ENCODE data around the gene PIK3CB.

The PIK3CB gene

DNA sequence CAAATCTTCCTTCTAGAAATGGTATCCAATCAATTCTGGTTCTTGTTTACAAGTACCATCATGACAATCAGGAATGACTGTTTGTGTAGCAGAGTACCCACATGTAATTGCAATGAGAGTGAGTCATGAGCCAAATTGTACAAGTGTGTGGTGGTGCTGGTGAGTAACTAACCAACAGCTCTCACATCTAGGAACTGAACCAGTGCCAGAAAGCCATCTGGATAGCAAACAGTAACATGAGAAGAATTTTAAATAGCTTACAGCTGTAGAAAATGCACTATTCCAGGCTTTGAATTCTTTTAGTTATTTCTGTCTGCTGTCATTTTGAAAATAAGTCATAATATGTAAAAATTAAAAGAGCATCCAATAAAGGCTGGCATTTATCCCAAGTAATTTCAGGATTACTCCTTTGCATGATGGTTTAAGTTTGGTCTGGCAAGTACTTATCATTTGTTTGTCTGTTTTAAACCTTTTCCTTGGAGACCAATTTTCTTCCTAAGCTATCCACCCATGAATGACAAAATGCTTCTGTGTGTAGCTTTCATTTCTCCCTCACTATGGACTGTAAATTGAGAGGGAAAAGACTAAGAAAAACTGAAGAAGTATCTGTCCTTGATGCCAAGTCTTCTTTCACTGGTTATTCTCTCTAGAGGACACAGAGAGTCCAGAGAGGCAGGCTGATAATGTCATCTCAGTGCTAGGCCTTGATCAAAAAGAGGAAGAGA, 60.0 kb downstream of the PIK3CB start (continued):
- TF ChIP-seq, protein P1, sequence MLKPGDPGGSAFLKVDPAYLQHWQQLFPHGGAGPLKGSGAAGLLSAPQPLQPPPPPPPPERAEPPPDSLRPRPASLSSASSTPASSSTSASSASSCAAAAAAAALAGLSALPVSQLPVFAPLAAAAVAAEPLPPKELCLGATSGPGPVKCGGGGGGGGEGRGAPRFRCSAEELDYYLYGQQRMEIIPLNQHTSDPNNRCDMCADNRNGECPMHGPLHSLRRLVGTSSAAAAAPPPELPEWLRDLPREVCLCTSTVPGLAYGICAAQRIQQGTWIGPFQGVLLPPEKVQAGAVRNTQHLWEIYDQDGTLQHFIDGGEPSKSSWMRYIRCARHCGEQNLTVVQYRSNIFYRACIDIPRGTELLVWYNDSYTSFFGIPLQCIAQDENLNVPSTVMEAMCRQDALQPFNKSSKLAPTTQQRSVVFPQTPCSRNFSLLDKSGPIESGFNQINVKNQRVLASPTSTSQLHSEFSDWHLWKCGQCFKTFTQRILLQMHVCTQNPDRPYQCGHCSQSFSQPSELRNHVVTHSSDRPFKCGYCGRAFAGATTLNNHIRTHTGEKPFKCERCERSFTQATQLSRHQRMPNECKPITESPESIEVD (tag by site-specific recombination; IDR thresholded peaks at IDR 0.05) = peak; percentile 94
- TF ChIP-seq ZNF549 (tag by site-specific recombination; IDR thresholded peaks at IDR 0.05) (peak; percentile 24; the same call in 1 of the 2 replicates), SP7 (tag by site-specific recombination; IDR thresholded peaks at IDR 0.05) (peak; percentile 74), ZNF558 (tag by site-specific recombination; IDR thresholded peaks at IDR 0.05) (peak; percentile 67; the same call in 1 of the 2 replicates), ZNF473 (tag by site-specific recombination; IDR thresholded peaks at IDR 0.05) (no peak), ZNF571 (tag by site-specific recombination; IDR thresholded peaks at IDR 0.05) (no peak), ZBTB7A (tag by site-specific recombination; IDR thresholded peaks at IDR 0.05; ENCODE audit: low read depth) (no peak), ZNF548 (tag by site-specific recombination; IDR thresholded peaks at IDR 0.05) (no peak), ZNF658 (tag by site-specific recombination; IDR thresholded peaks at IDR 0.05) (no peak), ZNF660 (tag by site-specific recombination; IDR thresholded peaks at IDR 0.05) (peak; percentile 91), ZNF664 (tag by site-specific recombination; IDR thresholded peaks at IDR 0.05) (no peak), ZBTB21 (tag by site-specific recombination; IDR thresholded peaks at IDR 0.05) (peak; percentile 29; the same call in 1 of the 2 replicates), FEZF1 (tag by site-specific recombination; IDR thresholded peaks at IDR 0.05) (peak; percentile 47; the same call in 1 of the 2 replicates), KLF10 (tag by site-specific recombination; IDR thresholded peaks at IDR 0.05) (peak; percentile 56; the same call in 1 of the 2 replicates), ZNF768 (tag by site-specific recombination; IDR thresholded peaks at IDR 0.05) (no peak), ZNF366 (tag by site-specific recombination; conservative IDR thresholded peaks at IDR 0.05) (peak; percentile 71), ZNF692 (tag by site-specific recombination; IDR thresholded peaks at IDR 0.05) (no peak; the same call in 1 of the 2 replicates), WT1 (tag by site-specific recombination; IDR thresholded peaks at IDR 0.05) (0 out of 2 replicates have a peak, but pooled peaks have one; percentile 23), ZEB2 (tag by site-specific recombination; IDR thresholded peaks at IDR 0.05) (peak; percentile 76), KLF1 (tag by site-specific recombination; IDR thresholded peaks at IDR 0.05) (no peak), IKZF3 (tag by site-specific recombination; IDR thresholded peaks at IDR 0.05) (peak; percentile 35; the same call in 1 of the 2 replicates), ZBTB17 (tag by site-specific recombination; IDR thresholded peaks at IDR 0.05) (peak; percentile 20; the same call in 1 of the 2 replicates), ZBTB20 (tag by site-specific recombination; IDR thresholded peaks at IDR 0.05) (no peak), OSR2 (tag by site-specific recombination; IDR thresholded peaks at IDR 0.05) (peak; percentile 52), ZBTB48 (tag by site-specific recombination; IDR thresholded peaks at IDR 0.05) (no peak), OVOL3 (tag by site-specific recombination; IDR thresholded peaks at IDR 0.05) (no peak)
- TF ChIP-seq, protein P2, sequence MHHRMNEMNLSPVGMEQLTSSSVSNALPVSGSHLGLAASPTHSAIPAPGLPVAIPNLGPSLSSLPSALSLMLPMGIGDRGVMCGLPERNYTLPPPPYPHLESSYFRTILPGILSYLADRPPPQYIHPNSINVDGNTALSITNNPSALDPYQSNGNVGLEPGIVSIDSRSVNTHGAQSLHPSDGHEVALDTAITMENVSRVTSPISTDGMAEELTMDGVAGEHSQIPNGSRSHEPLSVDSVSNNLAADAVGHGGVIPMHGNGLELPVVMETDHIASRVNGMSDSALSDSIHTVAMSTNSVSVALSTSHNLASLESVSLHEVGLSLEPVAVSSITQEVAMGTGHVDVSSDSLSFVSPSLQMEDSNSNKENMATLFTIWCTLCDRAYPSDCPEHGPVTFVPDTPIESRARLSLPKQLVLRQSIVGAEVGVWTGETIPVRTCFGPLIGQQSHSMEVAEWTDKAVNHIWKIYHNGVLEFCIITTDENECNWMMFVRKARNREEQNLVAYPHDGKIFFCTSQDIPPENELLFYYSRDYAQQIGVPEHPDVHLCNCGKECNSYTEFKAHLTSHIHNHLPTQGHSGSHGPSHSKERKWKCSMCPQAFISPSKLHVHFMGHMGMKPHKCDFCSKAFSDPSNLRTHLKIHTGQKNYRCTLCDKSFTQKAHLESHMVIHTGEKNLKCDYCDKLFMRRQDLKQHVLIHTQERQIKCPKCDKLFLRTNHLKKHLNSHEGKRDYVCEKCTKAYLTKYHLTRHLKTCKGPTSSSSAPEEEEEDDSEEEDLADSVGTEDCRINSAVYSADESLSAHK (tag by site-specific recombination; IDR thresholded peaks at IDR 0.05) = 0 out of 2 replicates have a peak, but pooled peaks have one; percentile 35
- TF ChIP-seq, protein P3, sequence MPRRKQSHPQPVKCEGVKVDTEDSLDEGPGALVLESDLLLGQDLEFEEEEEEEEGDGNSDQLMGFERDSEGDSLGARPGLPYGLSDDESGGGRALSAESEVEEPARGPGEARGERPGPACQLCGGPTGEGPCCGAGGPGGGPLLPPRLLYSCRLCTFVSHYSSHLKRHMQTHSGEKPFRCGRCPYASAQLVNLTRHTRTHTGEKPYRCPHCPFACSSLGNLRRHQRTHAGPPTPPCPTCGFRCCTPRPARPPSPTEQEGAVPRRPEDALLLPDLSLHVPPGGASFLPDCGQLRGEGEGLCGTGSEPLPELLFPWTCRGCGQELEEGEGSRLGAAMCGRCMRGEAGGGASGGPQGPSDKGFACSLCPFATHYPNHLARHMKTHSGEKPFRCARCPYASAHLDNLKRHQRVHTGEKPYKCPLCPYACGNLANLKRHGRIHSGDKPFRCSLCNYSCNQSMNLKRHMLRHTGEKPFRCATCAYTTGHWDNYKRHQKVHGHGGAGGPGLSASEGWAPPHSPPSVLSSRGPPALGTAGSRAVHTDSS (tag by site-specific recombination; IDR thresholded peaks at IDR 0.05) = no peak
- TF ChIP-seq, protein P4, sequence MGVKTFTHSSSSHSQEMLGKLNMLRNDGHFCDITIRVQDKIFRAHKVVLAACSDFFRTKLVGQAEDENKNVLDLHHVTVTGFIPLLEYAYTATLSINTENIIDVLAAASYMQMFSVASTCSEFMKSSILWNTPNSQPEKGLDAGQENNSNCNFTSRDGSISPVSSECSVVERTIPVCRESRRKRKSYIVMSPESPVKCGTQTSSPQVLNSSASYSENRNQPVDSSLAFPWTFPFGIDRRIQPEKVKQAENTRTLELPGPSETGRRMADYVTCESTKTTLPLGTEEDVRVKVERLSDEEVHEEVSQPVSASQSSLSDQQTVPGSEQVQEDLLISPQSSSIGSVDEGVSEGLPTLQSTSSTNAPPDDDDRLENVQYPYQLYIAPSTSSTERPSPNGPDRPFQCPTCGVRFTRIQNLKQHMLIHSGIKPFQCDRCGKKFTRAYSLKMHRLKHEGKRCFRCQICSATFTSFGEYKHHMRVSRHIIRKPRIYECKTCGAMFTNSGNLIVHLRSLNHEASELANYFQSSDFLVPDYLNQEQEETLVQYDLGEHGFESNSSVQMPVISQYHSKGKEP (tag by site-specific recombination; IDR thresholded peaks at IDR 0.05) = peak; percentile 87
- TF ChIP-seq, protein P5, sequence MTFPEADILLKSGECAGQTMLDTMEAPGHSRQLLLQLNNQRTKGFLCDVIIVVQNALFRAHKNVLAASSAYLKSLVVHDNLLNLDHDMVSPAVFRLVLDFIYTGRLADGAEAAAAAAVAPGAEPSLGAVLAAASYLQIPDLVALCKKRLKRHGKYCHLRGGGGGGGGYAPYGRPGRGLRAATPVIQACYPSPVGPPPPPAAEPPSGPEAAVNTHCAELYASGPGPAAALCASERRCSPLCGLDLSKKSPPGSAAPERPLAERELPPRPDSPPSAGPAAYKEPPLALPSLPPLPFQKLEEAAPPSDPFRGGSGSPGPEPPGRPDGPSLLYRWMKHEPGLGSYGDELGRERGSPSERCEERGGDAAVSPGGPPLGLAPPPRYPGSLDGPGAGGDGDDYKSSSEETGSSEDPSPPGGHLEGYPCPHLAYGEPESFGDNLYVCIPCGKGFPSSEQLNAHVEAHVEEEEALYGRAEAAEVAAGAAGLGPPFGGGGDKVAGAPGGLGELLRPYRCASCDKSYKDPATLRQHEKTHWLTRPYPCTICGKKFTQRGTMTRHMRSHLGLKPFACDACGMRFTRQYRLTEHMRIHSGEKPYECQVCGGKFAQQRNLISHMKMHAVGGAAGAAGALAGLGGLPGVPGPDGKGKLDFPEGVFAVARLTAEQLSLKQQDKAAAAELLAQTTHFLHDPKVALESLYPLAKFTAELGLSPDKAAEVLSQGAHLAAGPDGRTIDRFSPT (tag by site-specific recombination; IDR thresholded peaks at IDR 0.05) = 0 out of 2 replicates have a peak, but pooled peaks have one; percentile 20

Data from HEK293 (cell line).